GDM1 (cell line): ENCODE measurements around the gene P2RX5.
"Not testable (repeated sequence)": the region's sequence is repeated elsewhere in the genome, so short reads cannot be mapped to it uniquely, and the experiment has no call there.

Experiments
- DNase-seq: peaks from one replicate; lab custom pipeline; 2025; lab: John Stamatoyannopoulos, UW

The P2RX5 gene

DNA sequence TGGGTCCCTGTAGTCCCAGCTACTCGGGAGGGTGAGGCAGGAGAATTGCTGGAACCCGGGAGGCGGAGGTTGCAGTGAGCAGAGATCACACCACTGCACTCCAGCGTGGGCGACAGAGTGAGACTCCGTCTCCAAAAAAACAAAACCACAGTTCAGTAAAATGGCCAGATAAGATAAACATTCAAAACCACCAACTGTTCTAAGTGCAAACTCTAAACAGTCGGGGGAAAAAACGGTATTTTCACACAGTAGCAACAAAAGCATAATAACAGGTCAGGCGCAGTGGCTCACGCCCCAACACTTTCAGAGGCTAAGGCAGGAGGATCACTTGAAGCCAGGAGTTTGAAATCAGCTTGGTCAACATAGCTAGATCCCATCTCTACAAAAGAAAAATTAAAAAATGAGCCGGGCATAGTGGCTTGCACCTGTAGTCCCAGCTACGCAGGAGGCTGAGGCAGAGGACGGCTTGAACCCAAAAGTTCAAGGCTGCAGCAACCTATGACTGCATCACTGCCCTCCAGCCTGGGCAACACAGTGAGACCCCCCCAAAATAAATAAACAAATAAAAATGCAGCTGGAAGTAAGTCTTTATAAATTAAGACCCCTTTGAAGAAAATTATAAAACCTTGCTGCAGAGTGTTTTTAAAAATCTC lies 17.0 kb upstream of the P2RX5 start:
- no peak for DNase-seq

DNA sequence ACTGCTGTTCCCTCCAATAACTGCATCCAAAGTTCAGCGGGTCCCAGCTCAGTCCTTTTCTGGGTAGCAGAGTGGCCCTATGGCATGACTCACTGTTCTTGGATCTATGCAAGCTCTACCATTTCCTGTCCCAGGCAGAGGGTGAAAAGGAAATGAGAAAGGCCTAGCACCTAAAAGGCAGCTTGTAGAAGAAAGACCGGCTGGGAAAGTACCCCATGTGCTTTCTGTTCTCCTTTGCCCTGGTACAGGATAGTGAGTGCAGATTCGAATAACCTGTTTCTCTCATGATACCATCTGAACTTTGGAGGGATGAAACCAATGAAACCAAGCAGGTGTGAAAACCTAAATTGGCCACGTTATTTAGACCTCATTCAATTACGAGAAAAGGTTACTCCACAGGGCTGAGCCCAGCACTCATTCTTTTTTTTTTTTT lies 15.0 kb upstream of the P2RX5 start:
- DNase-seq = peak; percentile 36

DNA sequence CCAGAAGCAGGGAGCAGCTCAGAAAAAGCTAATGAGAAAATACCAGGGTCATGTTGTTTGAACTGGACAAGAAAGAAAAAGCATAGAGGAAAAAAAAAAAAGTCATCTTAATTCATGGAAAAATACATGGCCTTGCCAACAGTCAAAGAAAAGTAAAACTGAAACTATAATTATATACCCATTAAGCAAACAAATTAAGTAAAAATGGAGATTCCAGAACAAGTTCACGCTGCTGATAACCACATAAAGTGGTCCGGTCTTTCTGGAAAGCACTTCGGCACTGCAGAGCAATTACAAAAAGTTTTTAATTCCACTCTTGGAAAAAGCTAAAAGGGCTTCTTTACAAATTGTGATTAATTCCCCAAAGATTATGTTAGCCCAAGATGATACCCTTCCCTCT lies 12.4 kb upstream of the P2RX5 start:
- DNase-seq = no peak

DNA sequence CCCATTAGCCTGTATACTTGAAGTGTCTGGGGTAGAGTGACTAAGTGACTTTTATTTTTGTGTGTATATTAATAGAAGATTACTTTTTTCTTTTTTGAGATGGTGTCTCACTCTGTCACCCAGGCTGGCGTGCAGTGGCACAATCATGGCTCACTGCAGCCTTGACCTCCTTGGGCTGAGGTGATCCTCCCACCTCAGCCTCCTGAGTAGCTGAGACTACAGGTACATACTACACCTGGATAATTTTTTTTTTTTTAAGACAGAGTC lies 9.7 kb upstream of the P2RX5 start:
- not testable (repeated sequence) for DNase-seq

DNA sequence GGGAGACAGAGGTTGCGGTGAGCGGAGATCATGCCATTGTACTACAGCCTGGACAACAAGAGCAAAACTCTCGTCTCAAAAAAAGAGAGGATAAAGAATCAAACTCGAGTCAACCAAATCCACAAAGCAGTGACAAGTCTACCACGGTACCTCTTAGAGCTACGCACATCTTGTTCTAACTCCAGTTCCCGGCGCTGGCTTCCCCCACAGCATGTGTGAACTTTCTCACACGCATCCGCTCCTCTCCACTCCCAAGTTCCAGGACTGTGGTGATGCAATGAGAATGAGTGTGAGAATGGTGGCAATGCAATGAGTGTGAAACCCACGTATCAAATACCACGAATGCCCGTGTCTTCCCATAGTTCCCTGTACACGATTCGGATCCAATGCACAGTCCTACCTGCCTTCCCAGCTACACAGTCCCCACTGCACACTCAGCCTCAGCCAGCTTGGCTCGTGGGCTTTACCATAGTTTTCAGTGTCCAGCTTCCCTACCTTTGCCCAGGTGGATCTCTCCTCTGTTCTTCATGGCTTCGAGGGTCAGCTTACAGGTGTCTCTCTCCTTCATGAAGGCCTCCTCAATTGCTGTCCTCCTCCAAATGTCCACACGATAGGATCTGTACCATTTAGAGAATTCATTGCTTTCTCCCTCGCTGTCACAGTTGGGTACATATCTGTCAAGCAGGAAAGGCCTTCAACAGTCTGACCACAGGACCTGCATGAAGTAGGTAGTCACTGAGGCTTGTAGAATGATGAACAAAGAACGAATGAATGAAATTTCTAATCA lies 9.2 kb upstream of the P2RX5 start:
- DNase-seq = no peak

DNA sequence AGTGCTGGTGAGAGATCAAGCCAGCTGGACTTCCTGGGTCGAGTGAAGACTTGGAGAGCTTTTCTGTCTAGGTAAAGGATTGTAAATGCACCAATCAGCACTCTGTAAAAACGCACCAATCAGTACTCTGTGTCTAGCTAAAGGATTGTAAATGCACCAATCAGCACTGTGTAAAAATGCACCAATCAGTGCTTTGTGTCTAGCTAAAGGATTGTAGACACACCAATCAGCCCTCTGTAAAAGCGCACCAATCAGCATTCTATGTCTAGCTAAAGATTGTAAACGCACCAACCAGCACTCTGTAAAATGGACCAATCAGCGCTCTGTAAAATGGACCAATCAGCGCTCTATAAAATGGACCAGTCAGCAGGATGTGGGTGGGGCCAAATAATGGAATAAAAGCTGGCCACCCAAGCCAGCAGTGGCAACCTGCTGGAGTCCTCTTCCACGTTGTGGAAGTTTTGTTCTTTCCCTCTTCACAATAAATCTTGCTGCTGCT lies 6.1 kb upstream of the P2RX5 start:
- not testable (repeated sequence) for DNase-seq

DNA sequence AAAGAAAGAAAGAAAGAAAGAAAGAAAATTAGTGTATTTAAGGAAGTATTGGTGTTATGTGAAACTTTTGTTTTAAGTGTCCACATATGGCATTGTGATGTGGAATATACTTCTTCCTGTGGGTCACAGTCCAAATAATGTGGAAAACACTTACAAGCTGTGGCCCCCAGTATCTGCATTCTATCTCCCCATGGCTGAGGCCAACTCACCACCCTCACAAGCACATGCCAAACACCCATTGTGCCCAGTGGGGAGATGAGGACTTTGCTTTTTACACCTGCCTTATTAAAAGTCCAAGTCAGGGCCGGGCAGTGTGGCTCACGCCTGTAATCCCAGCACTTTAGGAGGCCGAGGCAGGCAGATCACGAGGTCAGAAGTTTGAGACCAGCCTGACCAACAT lies 4.0 kb upstream of the P2RX5 start:
- DNase-seq = no peak

DNA sequence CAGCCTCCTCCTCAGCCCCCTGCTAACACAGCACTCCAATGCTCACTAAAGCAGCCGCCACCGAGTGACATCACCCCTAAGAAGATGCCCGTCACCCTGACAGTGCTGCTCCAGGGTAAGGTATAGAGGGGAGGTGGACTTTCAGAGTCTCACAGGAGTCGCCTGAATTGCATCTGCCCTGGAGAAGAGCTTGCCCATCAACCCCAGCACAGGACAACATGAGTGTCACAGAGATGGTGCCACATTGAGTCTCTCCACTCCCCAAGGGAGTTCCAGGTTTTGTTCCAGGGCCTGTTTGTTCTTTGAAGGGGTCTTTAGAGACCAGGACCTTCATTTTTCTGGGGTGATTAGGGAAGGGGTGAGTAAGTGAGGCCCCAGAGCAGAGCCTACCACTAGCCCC lies 2.2 kb upstream of the P2RX5 start:
- no peak for DNase-seq

DNA sequence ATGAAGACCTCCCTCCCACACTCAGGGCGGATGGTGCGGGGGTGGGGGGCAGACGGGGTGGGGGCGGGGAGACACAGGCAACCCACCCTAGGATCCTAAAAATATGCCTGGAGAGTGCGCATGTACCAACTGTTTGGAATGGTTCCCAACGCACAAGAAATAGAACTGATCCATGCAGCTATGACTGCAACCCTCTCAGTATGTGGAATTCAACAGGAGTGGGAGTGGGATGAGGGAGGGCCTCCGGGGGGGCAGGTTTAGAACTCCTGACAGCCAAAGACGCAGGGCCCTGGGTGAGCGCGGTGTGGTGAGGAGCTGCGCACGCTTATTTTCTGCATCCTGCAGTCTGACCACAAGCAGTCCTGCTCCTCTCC lies 1.1 kb upstream of the P2RX5 start:
- no peak for DNase-seq

DNA sequence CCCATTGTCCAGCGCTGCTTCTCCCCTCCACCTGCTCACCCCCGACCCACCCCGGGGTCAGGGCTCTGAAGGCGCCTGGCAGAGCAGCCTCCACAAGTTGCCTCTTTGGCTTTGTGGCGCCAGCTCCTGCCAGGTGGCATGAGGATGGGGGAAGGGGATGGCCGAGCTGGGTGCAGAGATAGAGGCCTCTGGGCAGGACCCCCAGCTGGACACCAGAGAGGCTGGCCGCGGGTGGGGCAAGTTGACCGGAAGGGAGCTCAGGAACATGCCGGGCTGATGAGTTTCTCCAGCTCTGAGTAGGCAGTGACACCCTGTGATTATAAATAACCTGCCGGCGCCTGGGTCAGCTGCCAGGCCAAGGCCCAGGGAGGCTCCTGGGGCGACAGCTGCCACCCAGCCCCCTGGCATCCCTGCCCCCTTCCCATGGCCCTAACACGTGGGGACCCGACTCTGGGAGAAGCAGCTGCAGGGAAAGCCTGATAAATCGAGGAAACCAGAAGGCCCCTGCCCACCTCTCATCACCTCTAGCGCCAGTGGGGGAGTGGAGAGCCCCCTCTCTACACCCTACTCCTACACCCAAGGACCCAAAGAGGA lies 729 bp downstream of the P2RX5 start:
- DNase-seq = no peak

DNA sequence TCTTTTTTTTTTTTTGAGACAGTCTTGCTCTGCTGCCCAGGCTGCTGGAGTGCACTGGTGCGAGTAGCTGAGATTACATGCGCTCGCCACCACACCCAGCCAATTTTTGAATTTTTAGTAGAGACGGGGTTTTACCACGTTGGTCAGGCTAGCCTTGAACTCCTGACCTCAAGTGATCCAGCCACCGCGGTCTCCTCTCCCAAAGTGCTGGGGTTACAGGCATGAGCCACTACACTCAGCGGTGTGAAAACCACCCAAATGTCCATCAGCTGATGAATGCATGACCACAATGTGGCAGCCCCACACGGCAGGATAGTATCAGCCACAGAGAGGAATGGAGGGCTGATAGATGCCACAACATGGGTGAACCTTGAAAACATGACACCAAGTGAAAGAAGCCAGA lies 2.1 kb downstream of the P2RX5 start:
- DNase-seq = no peak

DNA sequence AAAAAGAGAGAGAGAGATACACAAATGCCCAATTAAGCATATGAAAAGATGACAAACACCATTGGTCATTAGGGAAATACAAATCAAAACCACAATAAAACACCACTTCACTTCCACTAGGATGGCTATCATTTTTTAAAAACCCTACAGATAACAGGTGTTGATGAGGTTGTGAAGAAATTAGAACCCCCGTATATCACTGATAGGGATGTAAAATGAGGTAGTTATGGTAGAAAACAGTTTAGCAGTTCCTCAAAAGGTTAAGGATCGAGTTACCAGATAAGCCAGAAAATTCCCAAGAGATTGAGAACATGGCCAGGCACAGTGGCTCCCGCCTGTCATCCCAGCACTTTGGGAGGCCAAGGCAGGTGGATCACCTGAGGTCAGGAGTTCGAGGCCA lies 2.8 kb downstream of the P2RX5 start:
- DNase-seq = no peak

DNA sequence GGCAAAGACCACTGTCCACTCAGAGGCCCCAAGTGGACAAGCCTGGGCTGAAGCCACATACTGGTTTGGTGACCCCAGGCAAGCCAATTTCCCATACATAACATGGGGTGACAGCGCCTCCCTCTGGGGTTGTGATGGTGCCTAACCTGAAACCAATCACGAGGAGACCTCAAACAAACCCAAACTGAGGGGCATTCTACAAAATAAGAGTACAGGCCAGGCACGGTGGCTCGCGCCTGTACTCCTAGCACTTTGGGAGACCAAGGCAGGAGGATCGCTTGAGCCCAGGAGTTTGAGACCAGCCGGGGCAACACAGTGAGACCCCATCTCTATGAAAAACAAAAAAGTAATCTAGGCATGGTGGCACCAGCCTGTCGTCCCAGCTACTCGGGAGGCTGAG lies 3.6 kb downstream of the P2RX5 start:
- DNase-seq = no peak

DNA sequence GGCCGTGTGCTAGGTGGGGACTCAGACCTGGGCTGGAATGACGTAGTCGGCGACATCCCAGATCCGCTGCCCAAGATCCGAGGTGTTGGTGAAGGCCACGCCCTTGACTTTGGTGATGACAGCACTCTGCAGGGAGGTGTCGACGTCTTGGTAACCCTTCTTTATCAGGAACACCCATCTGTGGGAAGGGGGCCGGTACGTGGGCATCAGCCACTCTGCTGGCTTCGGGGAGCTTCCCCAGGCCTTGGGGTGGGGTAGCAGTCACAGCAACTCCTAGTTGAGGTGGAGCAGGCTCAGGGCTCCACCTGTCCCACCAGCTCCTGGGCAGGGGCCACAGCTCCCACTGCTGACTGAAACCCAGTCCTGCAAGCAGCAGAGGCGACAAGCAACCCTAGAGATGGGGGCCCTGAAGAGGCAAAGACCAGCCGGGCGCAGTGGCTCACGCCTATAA lies 4.3 kb downstream of the P2RX5 start:
- DNase-seq = no peak

DNA sequence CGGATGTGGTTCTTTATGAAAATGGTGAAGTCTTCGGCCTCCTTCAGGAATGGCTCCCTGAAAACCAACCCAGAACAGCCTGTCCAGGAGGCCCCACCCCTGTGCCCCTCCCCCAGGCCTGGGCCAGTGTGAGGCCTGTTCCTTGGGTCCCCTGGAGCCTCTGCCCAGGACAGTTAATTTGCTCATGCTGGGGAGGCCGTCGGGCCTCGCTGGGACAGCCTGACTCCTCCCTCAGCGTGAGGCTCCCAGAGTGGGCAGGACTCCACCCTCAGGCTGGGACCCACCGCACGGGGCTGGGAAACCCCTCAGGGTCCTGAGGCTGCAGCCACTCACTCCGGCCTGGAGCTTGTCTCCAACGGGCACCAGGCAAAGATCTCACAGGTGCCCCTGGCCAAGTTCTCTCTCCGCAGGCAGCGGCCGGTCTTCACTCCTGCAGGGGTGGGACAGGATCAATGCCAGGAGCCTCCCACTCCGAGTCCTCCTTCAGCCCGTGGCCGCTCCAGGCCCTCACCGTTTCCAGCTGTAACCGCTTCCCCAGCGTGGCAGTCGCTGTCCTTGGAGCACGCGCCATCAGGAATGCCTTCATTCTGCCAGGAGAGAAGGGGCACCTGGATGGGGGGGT lies 5.8 kb downstream of the P2RX5 start:
- no peak for DNase-seq

DNA sequence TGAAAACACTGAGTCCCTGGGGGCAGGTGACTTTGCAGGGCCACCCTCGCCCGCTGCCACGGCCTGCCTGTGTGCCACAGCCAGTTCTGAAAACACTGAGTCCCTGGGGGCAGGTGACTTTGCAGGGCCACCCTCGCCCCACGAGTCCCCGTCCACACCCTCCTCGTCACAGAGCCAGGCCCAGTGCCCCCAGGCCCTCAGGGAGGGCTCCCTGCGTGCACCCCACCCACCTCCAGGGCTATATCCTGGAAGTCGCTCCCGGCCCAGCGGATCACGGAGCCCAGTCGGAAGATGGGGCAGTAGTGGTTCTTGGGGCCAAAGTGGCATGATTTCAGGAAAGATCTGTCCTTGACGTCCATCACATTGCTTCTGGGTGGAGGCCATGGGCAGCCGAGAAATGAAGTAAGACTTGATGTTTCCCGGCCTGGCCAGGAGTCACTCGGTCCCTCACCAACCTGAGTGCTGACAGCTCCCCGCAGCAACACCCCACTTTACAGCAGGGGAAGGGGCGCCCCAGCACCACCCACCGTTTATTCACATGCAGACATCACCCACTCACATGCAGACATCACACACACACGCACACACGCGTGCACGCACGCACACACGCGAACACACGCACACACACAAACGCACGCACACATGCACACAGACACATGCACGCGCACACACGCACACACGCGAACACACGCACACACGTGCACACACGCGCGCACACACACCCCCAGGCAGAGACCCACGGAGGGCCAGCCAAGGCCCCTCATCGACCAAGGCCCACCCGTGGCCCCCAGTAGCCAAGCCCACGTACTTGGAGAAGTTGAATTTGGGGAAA lies 6.5 kb downstream of the P2RX5 start:
- no peak for DNase-seq

DNA sequence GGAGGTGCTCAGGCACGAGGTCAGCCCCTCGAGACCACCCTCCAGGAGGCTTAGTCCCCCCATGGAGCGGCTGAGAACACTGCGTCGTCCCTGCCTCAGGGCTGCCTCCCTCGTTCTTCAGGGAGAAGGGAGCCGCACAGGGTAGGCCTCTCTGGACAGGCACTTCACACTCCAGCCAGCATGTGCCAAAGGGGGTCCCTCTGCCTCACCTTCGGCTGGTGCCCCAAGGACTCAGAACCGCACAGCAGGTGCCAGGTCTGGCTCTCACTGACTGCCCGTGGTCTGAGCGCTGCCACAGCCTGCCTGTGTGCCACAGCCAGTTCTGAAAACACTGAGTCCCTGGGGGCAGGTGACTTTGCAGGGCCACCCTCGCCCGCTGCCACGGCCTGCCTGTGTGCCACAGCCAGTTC lies 7.1 kb downstream of the P2RX5 start:
- DNase-seq = no peak

DNA sequence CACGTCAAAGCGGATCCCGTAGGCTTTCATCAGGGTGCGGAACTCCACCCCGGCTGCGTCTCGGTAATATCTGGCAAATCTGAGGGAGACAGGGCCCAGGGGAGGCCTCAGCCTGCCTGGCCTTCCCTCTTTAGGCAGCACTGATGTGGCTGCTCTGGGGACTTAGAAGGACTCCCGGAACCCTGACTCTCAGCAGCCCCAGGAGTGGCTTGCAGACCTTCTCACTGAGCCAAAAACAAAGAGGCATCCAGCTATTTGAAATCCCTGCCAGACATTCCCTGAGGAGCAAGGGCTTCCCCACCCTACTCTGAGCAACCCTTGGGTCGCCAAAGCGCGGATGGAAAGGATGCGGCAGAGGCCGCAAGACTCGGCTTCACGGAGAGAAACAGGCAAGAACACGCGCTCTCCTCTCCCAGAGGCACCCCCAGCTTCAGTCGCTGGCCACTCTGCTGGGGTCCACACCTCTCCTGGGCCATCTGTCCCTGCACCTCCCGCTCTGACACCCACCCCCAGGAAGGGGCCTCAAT lies 7.9 kb downstream of the P2RX5 start:
- no peak for DNase-seq

DNA sequence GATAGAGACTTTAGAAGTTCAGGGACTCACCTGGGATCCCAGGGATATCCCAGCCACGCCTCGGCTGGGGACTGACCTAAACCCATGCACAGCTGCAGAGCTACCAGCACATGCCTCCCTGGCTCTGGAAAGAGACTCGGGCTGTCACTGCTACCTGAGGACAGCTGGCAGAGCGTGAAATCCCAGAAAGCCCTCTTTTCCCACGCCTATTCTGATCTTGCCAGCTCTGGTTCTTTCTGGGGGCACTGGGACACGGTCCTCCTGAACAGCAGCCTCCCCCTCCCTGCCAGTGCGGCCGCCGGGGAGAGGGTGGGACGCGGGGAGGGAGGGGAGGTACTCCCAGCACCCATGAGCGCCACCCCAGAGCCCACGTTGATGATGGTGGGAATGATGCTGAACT lies 10.8 kb downstream of the P2RX5 start:
- no peak for DNase-seq

DNA sequence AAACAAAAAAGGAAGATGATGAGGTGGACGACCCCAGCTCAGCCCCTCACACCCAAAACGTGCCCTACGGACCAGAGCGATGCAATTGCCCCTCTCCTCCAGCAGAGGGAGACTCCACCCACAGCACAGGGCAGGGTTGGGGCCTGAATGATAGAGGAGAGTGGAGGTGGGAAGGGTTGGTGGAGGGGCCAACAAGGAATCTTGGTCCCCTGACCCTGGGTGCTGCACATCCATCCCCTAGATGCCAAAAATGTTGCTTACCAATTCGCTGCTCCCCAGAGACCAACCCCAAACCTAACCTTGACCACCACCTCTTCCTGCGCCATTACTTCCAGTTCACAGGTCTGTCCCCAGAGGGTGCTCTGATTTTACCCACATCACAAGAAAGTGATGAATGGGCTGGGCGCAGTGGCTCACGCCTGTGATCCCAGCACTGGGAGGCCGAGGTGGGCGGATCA lies 12.9 kb downstream of the P2RX5 start:
- no peak for DNase-seq

DNA sequence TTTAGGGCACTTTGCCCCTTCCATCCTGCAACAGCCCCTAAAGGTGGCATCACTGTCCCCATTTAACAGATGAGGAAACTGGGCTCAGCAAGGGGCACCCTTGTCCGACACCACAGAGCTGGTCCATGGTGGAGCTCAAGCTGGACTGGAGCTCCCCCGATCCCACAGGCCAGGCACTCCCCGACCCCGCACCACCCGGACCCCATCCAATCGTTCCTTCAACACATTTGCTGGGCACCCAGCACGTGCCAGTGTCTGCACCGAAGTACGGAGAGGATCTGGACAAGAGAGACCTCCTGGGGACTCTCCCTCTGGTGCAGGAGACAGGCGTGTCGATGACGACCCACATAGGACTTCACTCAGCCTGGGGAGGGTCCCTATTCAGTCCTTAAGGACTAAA lies 13.9 kb downstream of the P2RX5 start:
- DNase-seq = no peak

DNA sequence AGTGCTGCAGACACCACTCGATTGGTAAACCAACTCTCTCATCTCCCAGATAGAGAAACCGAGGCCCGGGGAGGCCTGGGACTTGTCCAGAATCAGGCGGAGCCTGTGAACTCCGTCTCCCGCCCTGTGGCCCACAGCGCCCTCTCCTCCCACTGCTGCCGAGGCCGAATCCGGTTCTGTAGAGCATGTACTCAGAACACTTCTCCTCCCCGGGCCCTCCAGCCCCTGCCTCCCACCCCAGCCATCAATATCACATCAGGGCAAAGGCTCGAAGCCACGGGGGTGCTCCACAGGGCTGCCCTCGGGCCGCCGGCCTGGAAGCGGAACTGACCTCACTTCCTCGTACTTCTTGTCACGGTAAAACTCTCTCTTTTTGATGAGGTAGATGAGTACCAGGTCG lies 14.4 kb downstream of the P2RX5 start:
- DNase-seq = no peak
